Measurements from ENCODE around the gene HSD17B14.
A peak's percentile ranks its signal among the peaks of the same experiment; 100 is the strongest.
"Not testable (repeated sequence)": the region's sequence is repeated elsewhere in the genome, so short reads cannot be mapped to it uniquely, and the experiment has no call there.

Gene HSD17B14

DNA sequence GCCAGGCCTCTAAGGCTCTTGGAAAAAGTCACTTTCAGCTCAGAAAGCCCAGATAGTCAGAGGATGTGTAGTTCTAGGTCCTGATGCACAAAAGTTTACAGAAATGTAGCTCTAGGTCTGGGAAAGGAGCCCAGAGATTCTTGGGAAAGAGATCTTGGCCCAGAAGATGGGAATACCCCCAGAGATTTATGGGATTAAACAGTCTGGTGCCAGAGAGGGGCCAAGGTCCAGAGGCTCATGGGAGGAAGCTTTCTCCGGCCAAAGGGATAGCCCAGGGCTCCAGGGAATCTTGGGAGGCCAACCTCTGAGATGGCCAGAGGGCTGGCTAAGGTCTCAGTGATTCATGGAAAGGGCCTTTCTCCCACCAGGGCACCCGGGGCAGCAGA, 40.6 kb downstream of the HSD17B14 start:
- DNase-seq = no peak

DNA sequence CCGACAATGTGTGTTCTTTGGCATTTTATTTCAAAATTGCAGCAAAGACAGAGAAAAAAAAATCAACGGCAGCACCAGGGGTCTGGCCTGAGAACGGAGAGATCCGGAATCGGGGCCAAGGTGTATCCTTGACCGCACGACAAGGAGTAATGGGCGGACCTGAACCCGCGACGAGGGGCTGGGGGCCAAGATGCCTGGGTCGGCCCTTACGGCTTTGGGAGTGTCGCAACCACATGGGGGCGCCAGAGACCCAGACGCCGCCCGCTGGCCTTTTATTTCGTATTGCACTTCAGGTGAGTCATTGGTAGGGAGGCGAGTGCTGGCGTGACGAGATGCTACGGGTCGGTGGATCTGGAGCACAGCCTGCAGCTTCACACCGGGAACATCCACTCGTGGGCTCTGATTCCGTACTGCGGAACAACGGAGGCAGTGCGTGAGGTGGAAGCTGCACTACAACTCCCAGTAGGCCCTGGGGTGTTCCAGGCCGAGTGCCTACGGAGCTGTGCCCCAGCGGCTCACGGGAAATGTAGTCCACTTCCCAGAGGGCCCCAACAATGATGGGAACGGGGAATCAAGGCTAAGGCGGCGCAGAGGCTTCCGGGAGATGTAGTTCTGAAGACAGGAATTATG, 41.1 kb downstream of the HSD17B14 start:
- peak; percentile 90 for DNase-seq

DNA sequence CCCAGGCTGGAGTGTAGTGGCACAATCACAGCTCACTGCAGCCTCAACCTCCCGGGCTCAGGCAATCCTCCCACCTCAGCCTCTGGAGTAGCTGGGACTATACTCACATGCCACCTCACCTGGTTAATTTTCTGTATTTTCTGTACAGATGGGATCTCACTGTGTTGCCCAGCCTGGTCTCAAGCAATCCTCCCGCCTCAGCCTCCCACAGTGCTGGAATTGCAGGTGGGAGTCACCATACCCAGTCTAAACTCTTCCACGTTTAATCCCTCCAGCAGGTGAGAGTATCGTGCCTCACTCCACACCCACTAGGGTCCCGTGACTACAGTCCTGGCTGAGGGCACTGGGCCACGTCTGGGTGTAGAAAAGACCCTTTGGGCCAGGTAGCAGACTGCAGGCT, 42.0 kb downstream of the HSD17B14 start:
- no peak for DNase-seq

DNA sequence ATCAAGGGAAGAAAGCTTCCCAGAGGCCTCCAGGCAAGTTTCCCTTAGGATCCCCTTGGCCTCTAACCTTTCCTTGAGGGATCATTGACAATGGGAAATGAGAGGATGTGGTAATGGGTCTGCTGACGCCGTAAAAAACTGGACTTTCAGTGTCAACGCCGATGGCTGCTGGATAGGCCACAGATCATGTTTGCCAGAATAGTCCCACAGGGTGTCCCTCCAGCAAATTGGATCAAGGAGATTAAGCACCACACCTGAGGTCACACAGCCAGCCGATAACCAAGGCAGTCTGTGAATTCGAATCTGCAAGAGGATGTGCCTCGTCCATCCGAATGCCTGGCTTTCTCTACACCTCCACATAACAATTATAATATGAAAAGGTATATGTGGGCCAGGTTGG, 43.0 kb downstream of the HSD17B14 start:
- DNase-seq = no peak

DNA sequence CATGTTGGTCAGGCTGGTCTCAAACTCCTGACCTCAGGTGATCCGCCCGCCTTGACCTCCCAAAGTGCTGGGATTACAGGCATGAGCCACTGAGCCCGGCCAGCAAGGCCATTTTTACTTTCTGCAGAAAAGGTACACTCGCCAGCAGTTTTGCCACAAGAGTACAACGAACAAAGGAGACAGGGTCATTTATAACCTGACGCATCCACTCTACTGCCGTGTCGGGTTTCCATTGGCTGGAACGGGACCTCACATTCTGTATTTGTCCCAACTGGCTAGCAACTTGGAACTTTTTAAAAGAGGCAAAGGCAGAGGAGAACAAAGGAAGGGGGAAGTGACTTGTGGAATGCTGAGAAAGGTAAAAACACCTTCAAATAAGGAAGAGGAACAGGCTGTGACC, 49.0 kb downstream of the HSD17B14 start:
- DNase-seq = not testable (repeated sequence)

DNA sequence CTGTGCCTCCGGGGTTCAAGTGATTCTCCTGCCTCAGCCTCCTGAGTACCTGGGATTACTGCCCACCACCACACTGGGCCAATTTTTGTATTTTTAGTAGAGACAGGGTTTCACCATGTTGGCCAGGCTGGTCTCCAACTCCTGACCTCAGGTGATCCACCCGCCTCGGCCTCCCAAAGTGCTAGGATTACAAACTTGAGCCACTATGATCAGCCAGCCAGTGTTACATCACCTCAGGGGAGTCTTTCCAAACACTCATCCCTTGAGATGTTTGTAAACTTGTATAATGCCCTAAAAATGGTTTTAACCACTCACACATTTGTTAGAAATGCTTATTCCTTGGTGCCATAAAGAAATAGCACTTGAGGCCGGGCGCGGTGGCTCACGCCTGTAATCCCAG, 49.9 kb downstream of the HSD17B14 start:
- not testable (repeated sequence) for DNase-seq

DNA sequence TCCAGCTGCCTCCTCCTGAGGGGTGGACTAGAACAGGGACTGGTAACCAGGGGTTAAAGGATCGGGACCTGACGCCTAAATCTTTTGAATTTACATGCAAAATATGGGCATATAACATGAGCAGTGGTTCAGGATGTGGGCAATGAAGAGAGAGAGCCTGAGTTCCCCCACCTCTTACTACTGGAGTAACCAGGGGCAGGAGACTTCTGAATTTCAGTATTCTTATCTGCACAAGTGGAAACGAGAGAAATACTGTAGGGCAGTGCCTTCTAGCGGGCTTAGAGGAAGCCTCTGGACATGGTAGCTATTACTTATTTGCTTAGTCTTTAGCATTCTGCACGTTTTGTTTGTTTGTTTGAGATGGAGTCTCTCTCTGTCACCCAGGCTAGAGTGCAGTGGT, 51.8 kb downstream of the HSD17B14 start:
- no peak for DNase-seq

DNA sequence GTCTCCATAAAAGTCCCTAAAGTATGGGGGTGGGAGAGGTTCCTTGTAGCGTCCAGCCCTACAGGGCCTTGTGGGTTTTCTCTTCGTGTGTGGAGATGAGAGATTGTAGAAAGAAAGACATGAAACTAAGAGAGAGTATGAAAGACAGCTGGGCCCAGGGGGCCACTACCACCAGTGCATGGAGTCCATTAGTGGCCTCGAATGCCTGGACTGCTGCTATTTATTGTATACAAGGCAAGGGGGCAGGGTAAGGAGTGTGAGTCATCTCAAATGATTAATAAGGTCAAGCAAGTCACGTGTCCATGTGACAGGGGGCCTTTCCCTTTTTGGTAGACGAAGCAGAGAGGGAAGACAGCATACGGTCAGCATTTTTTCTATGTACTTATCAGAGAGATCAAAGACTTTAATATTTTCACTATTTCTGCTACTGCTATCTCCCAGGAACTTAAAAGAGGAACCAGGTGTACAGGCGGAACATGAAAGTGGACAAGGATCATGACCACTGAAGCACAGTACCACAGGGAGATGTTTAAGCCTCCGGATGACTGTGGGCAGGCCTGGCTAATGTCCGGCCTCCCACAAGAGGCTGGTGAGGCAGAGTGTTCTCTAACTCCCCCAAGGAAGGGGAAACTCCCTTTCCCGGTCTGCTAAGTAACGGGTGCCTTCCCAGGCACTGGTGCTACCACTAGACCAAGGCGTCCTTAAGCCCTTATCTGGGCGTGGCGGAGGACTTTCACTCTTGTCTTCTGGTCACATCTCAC, 55.5 kb downstream of the HSD17B14 start:
- DNase-seq = no peak

DNA sequence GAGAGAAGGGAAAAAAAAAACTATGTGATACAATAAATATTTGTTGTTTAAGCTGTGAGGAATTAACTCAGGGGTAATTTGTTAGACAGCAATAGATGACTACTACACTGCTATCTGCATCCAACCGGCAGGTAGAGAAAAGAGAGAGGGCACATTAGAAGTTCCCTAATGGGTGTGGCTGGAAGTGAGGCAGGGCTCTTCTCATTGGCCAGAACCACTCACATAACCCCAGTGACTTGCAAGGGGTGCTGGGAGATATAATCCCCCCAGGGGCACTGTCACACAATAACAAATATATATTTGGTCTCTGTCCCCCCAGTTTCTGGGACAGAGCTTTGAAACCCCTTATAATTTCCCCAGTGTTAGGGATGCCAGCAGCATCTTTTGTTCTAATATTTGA, 56.7 kb downstream of the HSD17B14 start:
- no peak for DNase-seq

DNA sequence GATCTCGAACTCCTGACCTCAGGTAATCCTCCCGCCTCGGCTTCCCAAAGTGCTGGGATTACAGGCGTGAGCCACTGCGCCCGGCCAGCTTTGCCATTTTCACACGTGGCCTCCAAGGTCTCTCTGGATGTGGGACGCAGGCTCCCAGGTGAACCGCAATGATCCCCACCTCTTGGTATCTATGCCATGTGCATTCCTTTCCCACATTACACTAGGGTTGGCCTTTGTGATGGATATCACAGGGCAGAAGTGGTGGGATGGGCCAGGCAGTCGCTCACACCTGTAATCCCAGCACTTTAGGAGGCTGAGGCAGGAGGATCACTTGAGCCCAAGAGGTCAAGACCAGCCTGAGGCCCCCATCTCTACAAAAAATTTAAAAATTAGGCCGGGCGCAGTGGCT, 58.6 kb downstream of the HSD17B14 start:
- no peak for DNase-seq

DNA sequence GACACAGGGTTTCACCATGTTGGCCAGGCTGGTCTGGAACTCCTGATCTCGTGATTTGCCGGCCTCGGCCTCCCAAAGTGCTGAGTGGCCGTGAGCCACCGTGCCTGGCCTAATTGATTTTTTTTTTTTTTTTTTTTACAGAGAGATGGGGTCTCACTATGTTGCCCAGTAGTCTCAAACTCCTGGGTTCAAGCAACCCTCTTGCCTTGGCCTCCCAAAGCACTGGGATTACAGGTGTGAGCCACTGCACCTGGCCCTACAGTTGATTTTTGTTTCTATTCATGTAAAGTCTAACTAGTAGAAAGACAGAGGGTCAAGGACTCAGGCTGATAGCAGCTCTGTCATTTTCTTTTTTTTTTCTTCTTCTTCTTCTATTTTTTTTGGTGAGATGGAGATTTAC, 59.2 kb downstream of the HSD17B14 start:
- DNase-seq = no peak

DNA sequence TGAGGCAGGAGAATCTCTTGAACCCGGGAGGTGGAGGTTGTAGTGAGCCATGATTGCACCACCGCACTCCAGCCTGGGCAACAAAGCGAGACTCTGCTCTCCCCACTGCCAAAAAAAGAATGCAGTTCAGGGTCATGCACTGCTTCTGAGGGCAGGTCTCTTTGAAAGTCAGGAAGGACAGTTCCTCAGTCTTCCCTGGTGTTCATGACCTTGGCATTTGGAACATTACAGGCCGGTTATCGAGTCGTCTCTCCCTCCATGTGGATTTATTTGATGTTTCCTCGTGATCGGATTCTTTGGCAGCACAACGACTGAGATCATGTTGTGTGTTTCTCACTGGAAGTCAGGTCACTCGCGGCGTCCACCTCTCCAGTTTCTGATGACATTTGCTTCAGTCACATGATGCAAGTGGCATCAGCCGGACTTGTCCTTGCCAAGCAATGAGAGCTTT, 63.8 kb downstream of the HSD17B14 start:
- no peak for DNase-seq

DNA sequence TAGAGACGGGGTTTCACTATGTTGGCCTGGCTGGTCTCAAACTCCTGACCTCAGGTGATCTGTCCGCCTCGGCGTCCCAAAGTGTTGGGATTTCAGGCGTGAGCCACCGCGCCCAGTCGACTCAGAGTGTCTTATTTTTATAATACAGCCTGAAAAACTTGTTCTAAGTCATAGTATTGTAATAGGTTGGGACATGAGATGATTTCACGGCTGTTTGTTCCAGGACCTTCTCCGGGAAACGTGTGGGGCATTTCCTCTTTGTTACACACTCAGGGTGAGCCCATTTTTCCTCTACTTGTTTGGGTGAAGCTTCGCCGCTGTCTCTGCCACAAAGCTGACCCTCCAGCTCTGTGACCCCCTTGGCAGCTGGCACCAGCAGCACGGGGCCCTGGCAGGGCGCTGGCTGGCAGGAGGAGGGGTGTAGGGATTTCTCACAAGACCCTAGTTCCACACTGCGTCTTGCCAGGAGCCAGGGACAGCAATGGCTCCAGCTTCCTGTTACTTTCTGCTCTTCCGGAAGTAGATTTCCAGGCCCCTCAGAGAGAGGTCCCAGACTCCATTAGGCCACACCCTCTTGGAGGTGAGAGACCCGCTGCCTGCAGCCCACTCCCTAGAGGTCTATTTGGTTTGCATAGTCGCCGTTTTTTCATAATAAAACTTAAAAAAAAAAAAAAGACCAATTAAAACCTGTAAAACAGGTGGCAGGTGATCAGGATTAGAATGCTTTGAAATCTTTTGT, 65.4 kb downstream of the HSD17B14 start:
- no peak for DNase-seq

DNA sequence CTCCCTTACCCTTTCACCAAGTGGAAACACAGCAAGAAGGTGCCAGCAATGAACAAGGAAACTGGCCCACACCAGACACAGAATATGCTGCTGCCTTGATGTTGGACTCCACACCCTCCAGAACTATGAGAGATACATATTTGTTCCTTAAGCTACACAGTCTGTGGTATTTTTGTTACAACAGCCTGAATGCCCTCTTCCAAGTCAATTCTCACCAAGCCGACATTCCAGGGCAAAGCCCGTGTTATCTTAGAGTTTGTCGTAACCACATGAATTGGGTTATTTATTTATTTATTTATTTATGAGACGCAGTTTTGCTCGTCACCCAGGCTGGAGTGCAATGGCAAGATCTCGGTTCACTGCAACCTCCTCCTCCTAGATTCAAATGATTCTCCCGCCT, 66.0 kb downstream of the HSD17B14 start:
- no peak for DNase-seq

DNA sequence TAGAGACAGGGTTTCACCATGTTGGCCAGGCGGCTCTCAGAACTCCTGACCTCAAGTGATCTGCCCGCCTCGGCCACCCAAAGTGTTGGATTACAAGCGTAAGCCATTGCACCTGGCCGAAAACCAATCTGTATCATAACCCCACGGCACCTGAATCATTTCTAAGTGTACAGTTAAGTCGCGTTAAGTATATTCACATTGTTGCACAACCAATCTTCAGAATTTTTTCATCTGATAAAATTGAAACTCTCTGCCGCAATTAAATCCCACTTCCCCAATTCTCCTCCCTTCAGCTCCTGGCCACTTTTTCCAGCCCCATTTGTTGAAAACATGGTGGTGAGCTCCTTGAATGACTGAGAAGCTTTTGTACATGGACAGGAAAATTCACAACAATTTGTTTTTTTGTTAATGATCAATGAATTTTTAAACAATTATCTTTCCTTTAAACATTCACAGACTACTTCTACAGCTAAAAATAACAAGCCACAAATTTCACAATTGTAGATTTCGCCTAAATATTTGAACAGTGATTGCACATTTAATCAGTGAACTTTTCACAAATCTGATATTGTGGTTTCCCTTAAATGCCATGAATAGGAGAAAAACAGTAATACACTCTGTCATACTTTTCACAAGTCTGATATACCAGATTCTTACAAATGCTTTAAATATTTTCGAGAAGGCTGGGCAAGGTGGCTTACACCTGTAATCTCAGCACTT, 67.1 kb downstream of the HSD17B14 start:
- DNase-seq = no peak

DNA sequence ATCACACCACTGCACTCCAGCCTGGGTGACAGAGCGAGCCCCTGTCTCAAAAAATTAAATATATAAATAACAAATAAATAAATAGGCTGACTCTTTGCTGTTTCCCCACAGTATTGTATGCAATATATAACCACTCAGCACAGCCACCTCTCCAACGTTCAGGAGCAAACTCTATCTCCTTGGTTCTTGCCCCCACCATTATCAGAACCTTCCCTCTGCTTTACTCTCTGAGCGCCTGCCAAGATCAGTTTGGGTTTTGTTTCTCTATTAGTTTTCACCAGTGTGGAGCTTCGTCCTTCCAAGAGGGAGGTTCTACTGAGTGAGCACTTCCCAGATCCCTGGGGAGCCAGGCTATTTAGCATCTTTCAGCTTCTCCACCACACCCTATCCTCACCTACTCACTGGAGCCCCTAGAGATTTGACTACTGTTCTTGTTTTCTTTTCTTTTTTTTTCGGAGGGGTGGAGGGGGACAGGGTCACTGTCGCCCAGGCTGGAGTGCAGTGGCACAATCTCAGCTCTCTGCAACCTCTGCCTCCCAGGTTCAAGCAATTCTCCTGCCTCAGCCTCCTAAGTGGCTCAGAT, 68.0 kb downstream of the HSD17B14 start:
- DNase-seq = not testable (repeated sequence)

DNA sequence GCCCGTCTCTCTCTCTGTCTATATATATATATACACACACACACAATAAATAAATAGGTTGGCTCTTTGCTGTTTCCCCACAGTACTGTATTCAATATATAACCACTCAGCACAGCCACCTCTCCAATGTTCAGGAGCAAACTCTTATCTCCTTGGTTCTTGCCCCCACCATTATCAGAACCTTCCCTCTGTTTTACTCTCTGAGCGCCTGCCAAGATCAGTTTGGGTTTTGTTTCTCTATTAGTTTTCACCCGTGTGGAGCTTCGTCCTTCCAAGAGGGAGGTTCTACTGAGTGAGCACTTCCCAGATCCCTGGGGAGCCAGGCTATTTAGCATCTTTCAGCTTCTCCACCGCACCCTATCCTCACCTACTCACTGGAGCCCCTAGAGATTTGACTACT, 70.5 kb downstream of the HSD17B14 start:
- not testable (repeated sequence) for DNase-seq
